ENCODE measurements around the gene SLC25A19.

SLC25A19 gene

DNA sequence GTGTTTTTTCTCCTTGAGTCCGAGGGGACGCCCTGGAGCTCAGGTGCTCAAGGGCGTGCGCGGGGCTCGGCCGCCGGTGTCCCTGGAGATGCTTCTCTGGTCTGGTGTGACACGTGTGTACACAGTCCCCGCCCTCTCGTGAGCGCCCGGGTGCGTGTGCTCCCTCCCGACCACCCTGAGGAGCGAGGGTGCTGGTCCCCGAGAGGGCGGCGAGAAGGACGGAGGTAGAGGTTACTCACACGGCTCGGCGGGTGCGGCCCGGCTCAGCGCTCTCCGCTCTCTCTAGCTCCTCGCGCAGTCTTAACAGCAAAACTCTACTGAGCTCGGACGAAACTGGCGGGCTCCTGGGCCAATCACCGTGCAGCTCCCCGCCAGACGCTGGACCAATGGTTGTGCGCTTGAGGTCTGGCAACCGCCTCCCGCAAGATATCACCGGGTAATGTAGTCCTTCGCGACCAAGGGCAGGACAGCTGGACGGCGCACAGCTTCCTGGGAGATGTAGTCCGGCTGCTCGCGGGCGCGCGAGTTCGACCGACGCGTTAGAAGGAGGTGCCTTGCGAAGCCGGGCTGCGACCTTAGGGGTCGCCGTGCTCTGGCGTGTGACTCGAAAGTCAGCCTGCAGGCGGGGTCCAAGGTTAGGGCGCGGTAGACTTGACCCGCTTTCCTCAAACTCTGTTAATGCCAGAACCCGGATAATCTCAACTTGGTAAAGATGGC, at the start of gene SLC25A19:
TSS of gene SLC25A19 (minus strand) at position 319 of the 717 bp plus-strand sequence. CDS start 2,669 bp downstream, outside the sequence.
- peak; percentile 98 for DNase-seq (ENCODE audit: low spot score)

DNA sequence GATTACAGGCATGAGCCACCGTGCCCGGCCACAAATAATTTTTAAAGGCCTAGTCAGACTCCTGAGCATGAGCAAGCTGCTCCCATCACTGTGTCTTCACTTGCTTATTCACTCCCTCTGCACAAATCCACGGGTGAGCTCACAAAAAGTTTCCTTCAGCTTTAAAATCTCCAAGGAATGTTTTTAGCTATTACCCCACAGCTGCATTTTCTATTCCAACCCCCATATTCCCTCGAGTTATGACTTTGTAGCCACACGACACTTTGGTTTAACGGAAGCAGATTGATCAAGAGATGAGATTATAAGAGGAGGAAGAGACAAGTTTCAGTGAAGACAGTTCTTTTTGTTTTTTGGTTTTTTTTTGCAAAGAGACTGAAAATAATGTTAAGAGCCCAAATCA, 49.1 kb upstream of the SLC25A19 start:
- DNase-seq (ENCODE audit: low spot score) = no peak

DNA sequence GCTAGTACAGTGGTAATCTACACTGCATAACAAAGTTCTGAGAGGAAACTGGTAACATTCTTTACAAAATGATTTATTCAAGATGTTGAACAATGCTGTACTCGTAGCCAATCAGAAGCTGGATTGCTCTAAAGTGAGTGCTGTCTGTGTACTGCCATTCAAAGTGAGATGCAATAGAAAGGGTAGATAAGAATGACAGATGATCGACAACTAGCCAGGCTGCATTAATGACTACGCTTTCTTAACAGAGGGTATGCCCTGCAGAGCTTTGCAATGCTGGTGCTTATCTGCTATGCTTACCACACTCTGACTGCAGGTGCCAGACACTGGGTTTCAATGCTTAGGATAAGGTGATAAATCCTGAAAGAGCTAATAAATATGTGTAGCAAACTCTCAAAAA, 46.1 kb upstream of the SLC25A19 start:
- DNase-seq (ENCODE audit: low spot score) = no peak

DNA sequence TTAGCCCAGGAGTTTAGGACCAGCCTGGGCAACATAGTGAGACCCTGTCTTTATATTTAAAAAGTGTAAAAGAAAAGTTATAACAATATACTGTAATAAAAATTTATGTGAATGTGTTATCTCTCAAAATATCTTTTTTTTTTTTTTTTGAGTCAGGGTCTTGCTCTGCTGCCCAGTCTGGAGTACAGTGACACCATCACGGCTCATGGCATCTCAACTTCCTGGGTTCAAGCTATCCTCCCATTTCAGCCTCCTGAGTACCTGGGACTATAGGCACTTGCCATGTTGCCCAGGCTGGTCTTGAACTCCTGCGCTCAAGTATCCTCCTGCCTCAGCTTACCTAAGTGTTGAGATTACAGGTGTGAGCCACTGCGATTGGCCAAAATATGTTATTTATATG, 45.5 kb upstream of the SLC25A19 start:
- DNase-seq (ENCODE audit: low spot score) = no peak

DNA sequence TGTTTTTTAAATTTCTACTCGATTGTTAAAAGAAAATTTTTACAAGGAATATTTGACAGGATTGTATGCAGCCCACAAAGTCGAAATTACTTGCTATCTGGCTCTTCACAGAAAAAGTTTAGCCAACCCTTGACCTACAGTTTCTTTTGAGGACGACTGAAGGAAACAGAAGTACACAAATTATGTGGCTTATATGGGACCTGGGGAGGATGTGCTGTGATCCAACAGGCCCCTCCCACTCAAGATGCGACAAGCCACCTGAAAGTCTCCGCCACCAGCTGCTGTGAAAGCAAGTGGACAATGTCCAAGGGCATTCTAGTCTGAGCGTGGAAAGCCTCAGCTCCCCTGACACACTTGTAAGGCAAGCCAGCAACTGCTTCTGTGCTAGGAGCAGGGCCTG, 42.4 kb upstream of the SLC25A19 start:
- no peak for DNase-seq (ENCODE audit: low spot score)

DNA sequence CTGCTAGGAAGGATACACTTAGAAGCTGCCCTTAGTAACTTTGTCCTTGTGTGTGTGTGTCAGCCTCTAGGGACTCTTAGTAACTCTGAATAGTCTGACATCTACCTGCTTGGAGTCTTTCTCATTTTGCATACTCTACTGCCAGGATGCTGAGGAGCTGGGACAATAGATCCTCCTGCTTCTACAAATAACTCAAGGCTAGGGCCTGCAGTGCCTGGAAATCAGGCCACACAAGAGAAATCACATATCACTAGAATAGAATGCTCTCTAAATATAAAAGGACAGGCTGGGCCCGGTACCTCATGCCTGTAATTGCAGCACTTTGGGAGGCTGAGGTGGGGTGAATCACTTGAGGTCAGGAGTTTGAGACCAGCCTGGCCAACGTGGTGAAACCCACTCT, 38.5 kb upstream of the SLC25A19 start:
- DNase-seq (ENCODE audit: low spot score) = no peak

DNA sequence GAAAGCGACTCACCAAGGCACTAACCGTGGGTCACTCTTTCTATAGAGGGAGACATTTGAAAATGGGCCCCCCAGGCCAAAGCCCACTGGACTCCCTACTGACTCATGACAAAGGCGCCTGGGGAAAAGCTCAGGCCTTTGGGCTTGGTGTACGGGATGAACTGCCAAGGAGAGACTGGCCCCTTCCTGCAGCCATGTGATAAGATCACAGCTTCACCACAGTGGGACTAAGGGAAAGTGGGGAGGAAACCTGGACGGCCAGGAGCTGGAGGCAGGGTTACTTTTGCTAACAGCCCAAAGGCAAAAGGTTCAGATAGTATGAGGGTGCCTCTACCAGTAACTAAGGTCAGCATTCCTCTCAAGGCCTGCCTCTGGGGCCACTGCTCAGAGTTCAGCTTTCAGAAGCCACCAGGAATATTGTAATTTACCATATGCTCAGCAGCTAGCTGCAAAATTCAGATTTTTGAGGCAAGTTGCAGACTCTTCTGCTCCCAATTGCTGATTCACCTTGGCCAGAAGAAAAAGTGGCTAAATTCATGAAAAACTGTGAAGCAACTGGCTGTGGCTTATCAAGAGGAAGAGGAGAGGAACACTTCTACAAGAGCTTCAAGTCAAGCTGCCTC, 37.1 kb upstream of the SLC25A19 start:
- no peak for DNase-seq (ENCODE audit: low spot score)

DNA sequence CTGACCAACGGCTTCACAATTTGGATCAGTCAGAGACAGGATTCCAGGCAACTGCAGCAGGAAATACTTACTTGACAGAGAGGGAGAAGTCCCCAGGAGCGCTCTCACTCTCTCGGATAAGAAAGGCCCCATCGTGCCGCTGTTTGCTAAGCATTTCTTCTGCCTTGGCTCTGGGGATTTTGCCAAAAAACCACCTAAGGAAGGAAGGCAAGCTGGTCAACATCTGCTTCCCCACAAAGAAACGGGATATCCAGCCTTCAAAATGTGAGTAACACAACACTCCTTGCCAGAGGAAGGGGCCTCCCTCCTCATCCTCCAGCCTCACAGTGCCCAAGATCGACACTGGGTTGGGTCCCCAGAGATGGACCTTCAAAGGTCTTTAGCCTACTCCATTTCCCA, 36.6 kb upstream of the SLC25A19 start:
- no peak for DNase-seq (ENCODE audit: low spot score)

DNA sequence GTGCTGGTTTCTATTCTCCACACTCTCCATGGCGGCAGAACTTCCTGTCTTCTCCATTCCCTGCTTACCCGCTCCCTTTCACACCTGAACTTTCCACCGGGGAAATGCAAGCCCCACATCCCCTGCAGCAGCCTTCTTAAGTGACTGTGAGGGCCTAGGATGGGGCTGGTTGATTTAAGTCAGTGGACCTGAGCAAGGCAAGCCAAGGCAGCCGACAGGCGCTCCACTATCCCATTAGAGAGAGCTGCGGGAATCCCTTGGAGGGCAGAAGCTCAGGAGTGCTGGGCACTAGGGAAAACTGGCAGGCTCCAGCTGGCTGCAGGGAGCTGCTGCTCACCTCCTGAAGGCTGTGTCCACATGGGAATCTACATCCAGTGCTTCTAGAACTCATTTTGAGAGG, 36.1 kb upstream of the SLC25A19 start:
- no peak for DNase-seq (ENCODE audit: low spot score)

DNA sequence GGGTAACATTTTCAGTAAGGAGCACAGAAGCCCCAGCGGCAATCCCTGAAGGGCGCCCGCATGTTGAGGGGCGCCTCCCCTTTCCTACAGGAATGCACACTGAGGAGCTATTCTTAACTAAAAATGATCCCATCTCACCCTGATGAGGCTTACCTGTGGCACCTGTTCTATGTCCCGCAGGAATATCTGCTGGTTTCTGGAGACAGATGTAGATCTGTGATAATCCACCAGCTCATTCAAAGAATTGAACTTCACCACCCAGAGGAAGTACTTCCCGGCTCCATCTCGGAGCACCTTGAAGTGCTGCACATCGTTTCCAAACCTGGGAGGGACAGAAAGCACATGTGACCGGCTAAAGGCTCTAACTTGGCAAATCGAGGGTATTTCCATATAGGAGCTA, 32.3 kb upstream of the SLC25A19 start:
- no peak for DNase-seq (ENCODE audit: low spot score)

DNA sequence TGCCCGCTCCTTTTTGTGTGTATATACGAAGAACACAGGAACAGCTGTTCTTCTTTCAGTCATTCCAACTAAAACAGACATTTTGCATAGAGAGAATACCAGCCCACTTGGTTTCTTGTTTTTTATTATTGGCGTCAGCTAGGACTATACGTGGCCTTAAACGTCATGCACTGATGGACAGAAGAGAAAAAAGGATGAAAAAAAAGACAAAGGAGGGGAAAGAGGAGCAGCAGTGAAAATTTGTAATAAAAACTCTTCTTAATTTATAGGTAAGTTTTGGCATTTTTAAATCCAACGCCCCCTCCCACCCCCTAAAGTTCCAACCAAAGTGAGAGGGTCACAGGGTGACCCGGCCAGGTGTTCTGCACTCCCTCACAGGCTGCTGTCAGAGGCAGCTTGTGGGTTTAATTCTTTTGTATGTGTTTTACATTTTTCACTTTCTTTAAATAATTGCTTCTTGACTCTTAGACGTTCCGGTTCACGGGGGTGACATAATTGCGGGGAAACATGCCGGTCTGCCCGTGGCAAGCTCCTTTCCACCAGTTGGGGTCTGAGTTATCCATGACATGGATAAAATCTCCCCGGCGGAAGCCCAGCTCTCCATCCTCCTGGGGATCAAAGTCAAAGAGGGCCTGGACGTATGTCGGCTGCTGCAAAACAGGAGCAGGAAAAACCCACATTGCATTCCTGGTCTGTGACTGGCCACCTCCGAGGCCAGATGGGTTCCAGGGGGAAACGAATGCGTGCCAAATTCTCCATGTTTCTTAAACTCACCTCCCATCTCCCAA, 30.9 kb upstream of the SLC25A19 start:
- DNase-seq (ENCODE audit: low spot score) = no peak

DNA sequence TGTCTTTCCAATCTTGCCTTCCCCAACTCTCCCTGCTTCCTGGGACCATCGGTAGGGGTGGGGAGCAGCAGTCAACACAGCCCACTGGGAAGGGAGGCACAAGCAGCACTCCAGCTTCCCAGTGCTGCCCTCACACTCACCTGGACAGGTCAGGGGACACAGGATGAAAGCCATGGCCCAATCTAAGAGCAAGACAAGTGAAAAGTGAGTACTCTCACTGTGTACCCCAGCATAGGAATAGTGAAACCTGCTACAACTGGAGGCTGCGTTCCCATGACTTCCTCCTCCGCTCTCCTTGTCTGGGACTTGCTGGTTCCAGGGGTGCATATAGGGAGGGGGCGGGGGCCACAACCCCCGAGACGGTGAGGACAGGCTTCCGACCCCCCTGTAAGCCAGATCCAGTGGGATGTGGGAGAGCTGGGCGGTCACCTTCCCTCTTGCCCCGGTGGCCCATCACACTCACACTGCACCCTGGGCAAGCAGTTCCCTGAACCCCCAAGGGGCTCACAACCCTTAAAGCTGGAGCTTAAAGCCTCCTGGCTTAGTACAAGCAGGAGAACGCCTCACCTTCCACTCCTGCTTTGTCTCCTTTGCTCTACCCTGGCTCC, 29.5 kb upstream of the SLC25A19 start:
- no peak for DNase-seq (ENCODE audit: low spot score)

DNA sequence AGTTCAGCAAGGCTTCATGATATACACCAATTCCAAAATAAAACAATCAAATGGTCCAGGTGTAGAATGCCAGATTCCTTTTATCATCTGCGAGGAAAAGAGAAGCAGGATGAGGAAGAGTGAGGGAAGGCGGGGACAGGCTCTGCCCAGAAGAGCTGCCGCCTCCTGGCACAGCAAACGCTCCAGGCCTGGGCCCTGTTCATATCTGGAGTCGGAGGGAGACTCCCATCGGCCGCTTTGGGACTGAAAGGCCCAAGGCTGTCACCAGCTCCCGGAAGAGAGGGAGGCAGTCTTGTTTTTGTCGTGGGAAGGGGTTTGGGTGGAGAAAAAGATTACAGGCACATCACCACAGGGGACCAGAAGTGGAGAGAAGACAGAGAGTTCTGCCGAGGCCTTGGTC, 29.0 kb upstream of the SLC25A19 start:
- no peak for DNase-seq (ENCODE audit: low spot score)

DNA sequence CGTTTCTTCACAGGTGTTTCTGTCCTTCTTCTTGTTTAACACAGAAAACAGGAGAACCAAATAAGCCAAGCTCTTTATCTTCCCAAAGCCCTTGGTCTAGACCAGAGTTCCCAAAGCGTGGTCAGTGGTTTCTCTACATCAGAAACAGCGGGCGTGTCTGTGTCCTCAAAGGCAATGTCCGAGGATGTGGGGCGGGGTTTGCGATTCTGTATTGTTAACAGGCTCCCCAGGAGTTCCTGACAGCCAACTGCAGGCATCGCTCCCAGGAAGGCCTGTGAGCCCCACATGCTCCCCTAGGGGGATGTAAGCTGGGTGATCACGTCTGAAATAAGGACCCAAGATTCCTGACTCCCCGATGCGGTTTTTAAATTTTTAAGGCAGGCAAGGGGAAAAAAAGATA, 28.4 kb upstream of the SLC25A19 start:
- DNase-seq (ENCODE audit: low spot score) = no peak

DNA sequence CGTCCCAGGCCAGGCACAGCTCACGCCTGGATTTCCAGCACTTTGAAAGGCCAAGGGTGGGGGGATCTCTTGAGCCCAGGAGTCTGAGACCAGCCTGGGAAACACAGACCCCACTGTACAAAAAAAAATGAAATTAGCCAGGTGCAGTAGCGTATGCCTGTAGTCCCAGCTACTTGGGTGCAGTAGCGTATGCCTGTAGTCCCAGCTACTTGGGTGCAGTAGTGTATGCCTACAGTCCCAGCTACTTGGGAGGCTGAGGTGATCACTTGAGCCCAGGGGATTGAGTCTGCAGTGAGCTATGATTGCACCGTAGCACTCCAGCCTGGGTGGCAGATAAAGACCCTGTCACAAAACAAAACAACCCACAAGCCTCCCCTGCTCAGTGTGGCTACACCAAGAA, 27.0 kb upstream of the SLC25A19 start:
- no peak for DNase-seq (ENCODE audit: low spot score)

DNA sequence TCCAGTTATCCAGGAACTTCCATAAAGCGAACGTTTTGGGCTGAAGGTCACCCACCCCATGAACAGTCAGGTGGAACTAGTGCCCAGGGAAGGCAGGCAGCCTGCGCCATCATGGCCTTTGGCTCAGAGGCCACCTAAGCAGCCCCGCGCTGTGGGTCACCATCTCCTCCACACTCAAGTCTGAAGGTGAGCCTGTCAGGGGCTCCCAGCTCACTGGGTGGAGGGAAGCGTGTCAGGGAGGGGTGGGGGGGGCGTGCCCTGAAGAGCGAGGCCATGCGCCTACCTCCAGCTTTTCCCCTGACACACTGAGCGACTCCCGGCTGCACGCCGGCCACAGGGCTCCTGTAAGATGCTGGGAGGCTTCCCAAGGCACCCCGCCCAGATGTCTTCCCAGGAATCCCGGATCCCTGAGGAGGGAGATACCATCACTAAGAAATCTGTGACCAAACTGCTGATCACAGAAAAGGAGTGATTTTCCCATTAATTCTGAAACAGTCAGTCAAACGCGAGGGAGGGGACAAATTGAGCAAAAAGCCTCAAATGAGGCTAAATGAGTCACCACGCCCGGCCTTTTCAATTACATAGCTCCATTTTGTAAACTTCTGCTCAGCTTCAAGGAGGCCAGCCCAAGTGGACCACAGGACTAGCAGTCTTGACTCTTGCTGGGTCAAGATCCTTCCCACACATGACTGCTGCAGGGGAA, 26.5 kb upstream of the SLC25A19 start:
- DNase-seq (ENCODE audit: low spot score) = no peak

DNA sequence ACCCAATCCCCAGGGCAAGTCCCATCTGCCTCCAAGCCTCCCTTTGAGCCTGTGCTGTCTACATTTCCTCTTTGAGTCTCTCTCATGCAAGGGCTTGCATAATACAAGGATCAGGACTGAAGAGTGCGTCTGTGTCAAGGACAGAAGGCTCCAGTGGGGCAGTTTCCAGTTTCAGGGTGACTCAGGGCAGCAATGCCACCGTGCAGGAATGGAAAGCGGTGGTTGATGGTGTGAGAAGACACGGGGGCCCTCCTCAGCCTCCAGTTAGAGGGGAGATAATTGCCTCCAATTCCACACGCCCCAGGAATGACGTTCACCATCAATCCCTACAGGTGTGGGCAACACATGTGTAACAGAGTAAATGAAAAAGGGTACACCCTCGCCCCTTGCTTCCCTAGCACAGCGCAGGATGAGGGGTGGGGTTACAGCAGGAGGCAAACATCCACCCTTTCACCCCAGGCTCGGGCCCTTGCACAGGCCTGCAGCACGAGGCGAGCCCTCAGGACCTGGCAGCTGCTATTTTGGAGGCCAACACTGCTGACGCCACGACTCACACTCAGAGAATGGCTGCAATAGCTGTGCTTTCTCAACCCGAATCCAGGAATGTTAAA, 24.8 kb upstream of the SLC25A19 start:
- no peak for DNase-seq (ENCODE audit: low spot score)

DNA sequence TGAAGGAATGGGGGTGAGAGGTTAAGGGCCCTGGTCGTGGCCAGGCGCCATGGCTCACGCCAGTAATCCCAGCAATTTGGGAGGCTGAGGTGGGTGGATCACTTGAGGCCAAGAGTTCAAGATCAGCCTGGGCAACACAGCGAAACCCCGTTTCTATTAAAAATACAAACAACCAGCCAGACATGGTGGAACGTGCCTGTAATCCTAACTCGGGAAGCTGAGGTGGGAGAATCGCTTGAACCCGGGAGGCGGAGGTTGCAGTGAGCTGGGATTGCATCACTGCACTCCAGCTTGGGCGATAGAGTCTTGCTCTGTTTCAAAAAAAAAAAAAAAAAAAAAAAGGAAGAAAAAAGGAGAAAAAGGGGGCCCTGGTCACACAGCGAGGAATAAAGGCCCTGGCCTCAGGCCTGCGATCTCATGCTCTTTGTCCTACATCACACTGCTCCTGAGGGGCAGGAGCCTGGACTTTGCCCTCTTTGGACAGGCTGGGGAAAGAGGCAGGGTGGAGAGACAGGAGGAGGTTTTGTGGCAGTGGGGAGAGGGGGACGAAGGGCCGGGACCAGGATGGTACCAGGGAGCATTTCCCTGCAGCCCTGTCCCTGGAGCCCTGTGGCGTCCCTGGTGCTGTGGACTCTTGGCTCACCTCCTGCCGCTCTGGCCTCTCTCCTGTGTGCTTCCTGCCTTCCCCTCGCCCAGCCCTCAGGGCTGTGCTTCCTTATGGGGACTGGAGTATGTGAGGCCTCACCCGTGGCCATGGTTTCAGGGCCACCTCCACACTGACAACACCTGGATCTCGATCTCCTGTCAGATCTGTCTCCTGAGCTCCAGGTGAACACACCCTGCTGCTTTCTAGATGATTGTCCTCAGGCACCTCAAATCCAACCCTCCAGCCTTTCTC, 19.7 kb upstream of the SLC25A19 start:
- no peak for DNase-seq (ENCODE audit: low spot score)

DNA sequence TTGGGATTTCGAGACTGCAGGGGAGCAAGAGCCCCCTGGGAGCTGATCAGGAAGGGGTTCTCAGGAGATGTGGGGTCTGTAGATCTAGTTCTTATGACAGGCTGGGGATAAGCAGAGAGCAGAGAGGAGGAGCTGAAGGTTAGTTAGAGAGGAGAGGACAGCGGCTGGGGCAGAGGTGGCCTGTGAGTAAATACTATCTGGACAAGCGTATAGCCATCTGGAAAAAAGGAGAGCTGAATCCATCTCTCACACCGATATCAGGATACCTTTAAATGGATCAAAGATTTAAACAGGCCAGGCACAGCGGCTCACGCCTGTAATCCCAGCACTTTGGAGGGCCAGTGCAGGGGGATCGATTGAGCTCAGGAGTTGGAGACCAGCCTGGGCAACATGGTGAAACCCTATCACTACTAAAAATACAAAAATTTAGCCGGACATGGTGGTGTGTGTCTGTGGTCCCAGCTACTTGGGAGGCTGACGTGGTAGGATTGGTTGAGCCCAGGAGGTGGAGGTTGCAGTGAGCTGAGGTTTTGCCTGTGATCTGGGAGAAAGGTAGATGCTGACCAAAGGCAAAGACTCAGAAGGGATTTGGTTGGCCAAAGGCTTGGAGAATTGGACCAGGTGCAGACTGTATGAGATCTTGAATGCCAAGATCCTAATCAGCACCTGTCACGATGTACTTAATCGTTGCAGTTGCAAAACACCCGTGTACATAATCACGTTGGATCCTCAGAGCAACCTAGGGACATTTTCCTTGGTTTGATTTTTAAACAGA, 18.9 kb upstream of the SLC25A19 start:
- no peak for DNase-seq (ENCODE audit: low spot score)

Measured in COLO829 (cell line).